Loucy (cell line): ENCODE results near the gene PLEKHA6.

Experiments
- H2AFZ ChIP-seq: fragments of 200-600 bp; sonication (generic); 2 replicates; pipeline ENCODE4 v1.6.0; 2016; ENCODE audit warnings: antibody characterized with exemption, mild to moderate bottlenecking, low read length, moderate library complexity
- H3F3A ChIP-seq: fragments of 200-600 bp; 2 replicates; pipeline ENCODE4 v1.6.0; 2016; ENCODE audit warnings: antibody characterized with exemption, low read depth, mild to moderate bottlenecking
- H3K27me3 ChIP-seq: fragments of 200-600 bp; sonication (generic); 2 replicates; pipeline ENCODE4 v1.6.1; 2014; ENCODE audit warnings: low read length, mild to moderate bottlenecking; ENCODE audit not compliant: insufficient read depth, poor library complexity, severe bottlenecking
- H3K36me3 ChIP-seq: fragments of 200-600 bp; sonication (generic); 2 replicates; pipeline ENCODE4 v1.6.1; 2016; ENCODE audit warnings: low read length; ENCODE audit not compliant: insufficient read depth
- H3K4me1 ChIP-seq: fragments of 200-600 bp; sonication (generic); 2 replicates; pipeline ENCODE4 v1.5.1; 2014; ENCODE audit warnings: low read length, mild to moderate bottlenecking; ENCODE audit not compliant: insufficient read depth, poor library complexity, severe bottlenecking
- H3K4me2 ChIP-seq: fragments of 200-600 bp; sonication (generic); 2 replicates; pipeline ENCODE4 v1.6.0; 2014; ENCODE audit warnings: antibody characterized with exemption, low read length, low read depth, mild to moderate bottlenecking; ENCODE audit not compliant: poor library complexity, severe bottlenecking
- H3K4me3 ChIP-seq: fragments of 200-600 bp; sonication (generic); 2 replicates; pipeline ENCODE4 v1.5.1; 2014; ENCODE audit warnings: low read length, mild to moderate bottlenecking, mixed read lengths; ENCODE audit not compliant: poor library complexity, severe bottlenecking
- H3K79me2 ChIP-seq: fragments of 200-600 bp; sonication (generic); 2 replicates; pipeline ENCODE4 v1.6.1; 2014; ENCODE audit warnings: low read length; ENCODE audit not compliant: insufficient read depth
- H3K9ac ChIP-seq: fragments of 200-600 bp; sonication (generic); 2 replicates; pipeline ENCODE4 v1.6.0; 2014; ENCODE audit warnings: mild to moderate bottlenecking, low read depth, low read length, moderate library complexity; ENCODE audit not compliant: poor library complexity, severe bottlenecking
- H3K9me2 ChIP-seq: fragments of 200-600 bp; sonication (generic); replicated peaks from 2 replicates; pipeline ENCODE4 v1.6.1; 2016; ENCODE audit warnings: low read depth, low read length, mixed read lengths
- H3K9me3 ChIP-seq: fragments of 200-600 bp; sonication (generic); 2 replicates; pipeline ENCODE4 v1.6.1; 2014; ENCODE audit warnings: mild to moderate bottlenecking, antibody characterized with exemption, low read length, low read depth; ENCODE audit not compliant: insufficient read depth
- H4K20me1 ChIP-seq: fragments of 200-600 bp; sonication (generic); 2 replicates; pipeline ENCODE4 v1.6.0; 2014; ENCODE audit warnings: antibody characterized with exemption, low read length, mild to moderate bottlenecking; ENCODE audit not compliant: insufficient read depth, poor library complexity, severe bottlenecking
- EZH2phosphoT487 ChIP-seq: fragments of 200-600 bp; IDR thresholded peaks from 2 replicates; pipeline ENCODE4 v1.6.1; 2018; ENCODE audit warnings: antibody characterized with exemption, mild to moderate bottlenecking, moderate library complexity, borderline replicate concordance
- TF ChIP-seq, protein P1 (sequence below): fragments of 200-600 bp; sonication (generic); conservative IDR thresholded peaks from 2 replicates; pipeline ENCODE4 v1.5.1; 2014; ENCODE audit warnings: mild to moderate bottlenecking, antibody characterized with exemption, low read length

PLEKHA6 gene

DNA sequence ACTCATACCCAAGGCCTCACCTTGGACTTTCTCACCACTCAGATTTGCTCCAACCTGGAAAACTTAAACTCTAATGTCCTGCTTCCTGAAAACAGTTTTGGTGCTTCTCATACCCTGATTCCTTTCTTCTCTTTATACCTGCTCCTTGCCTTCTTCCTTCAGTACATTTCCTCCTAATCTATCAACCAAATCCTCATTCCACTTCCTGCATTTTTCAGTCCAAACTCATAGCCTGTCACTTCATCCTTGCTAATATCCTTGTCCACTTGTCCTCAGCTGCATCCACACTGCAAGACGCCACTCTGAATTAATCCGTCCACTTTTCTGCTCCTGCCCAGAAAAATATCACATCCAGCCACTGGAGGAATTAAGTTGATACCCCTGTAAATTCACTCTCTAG, 26.0 kb upstream of the PLEKHA6 start:
- peaks cover 6% of the 10 kb centered on the region for H3K4me1 ChIP-seq
- no peaks in the 10 kb centered on the region for H3K36me3 ChIP-seq
- no peak overlapping the region for H2AFZ ChIP-seq
- no peaks in the 10 kb centered on the region for H3K79me2 ChIP-seq
- H3K27me3 ChIP-seq = no peaks in the 10 kb centered on the region
- no peak overlapping the region for H3K9ac ChIP-seq
- no peak overlapping the region for H3K4me2 ChIP-seq
- TF ChIP-seq, protein P1, sequence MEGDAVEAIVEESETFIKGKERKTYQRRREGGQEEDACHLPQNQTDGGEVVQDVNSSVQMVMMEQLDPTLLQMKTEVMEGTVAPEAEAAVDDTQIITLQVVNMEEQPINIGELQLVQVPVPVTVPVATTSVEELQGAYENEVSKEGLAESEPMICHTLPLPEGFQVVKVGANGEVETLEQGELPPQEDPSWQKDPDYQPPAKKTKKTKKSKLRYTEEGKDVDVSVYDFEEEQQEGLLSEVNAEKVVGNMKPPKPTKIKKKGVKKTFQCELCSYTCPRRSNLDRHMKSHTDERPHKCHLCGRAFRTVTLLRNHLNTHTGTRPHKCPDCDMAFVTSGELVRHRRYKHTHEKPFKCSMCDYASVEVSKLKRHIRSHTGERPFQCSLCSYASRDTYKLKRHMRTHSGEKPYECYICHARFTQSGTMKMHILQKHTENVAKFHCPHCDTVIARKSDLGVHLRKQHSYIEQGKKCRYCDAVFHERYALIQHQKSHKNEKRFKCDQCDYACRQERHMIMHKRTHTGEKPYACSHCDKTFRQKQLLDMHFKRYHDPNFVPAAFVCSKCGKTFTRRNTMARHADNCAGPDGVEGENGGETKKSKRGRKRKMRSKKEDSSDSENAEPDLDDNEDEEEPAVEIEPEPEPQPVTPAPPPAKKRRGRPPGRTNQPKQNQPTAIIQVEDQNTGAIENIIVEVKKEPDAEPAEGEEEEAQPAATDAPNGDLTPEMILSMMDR = no peak
- no peak for TF ChIP-seq EZH2phosphoT487
- H3K4me3 ChIP-seq = no peak overlapping the region
- H4K20me1 ChIP-seq = no peaks in the 10 kb centered on the region
- no peaks in the 10 kb centered on the region for H3F3A ChIP-seq
- no peaks in the 10 kb centered on the region for H3K9me2 ChIP-seq
- no peaks in the 10 kb centered on the region for H3K9me3 ChIP-seq

DNA sequence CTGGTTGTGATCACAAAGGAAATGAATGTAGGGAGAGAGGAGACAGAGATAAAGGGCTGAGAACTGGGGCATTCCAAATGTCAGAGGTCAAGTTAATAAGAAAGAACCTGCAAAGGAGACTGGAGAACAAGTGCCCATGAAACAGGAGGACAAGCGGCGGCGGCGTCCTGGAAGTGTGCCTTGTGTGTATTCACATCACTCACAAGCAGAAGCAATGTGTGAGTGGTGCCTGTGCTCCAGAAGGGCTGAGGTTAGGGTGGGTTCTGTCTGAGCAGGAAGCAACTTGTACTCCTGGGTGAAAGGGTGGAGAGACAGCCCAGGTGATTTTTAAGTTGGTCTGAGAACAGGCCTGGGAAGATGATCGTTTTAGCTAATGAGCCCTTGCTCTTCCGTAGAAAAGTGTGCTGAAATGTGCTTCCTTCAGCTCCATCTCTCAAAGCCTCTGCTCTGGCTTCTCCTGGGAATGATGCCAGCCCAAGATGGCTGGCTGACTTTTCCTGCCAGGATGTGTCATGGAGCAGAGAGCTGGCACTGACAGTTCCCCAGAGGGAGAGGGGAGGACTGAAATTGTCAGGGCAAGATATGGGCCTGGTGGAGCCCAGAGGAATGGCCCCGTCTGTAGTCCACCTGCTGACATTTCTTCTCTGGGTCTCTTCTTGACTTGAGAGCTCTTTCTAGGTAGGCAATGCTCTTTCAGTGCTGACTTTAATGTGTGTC, 25.1 kb upstream of the PLEKHA6 start:
- Histone ChIP-seq H3K27me3 (no peaks in the 10 kb centered on the region), H3F3A (no peaks in the 10 kb centered on the region), H3K9ac (no peak overlapping the region), H3K79me2 (no peaks in the 10 kb centered on the region), H3K4me2 (no peak overlapping the region), H3K4me3 (no peak overlapping the region), H3K9me2 (no peaks in the 10 kb centered on the region), H3K9me3 (no peaks in the 10 kb centered on the region), H4K20me1 (no peaks in the 10 kb centered on the region), H3K4me1 (peaks cover 4% of the 10 kb centered on the region), H3K36me3 (no peaks in the 10 kb centered on the region), H2AFZ (no peak overlapping the region)
- no peak for TF ChIP-seq EZH2phosphoT487
- TF ChIP-seq, protein P1 = no peak

DNA sequence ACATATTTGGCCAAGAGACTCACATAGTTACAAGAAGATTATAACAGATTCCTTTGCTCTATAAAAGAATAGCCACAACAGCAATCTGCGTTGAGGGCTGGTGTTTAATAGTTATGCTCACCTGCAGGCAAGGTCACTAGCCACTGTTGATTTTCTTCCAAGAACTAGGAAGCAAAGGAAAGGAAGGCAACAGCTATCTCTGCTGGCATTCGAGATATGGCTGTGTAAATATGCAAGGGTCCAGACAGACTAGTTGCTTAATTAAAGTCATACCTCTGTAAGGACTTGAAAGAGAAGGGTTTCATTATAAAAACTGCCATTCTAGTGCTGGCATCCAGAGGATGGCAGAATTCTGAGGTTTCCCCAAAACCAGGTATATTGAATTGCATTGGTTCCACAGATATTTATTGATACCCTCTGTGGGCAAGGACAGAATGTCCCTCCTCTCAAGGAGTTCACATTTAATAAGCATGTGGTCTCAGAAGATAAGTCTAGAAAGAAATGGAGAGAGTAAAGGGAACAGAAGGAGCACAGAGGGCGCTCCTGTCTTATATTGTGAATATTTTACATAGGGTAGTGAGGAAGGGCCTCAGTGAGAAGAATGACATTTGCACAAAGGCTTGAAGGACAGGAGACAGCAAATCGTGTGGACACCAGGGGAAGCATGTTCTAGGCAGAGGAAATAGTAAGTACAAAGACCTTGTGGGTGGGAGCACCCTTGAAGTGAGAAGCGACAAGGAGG, 23.6 kb upstream of the PLEKHA6 start:
- H3K27me3 ChIP-seq = peaks cover 2% of the 10 kb centered on the region
- H3K9me2 ChIP-seq = no peaks in the 10 kb centered on the region
- H3K79me2 ChIP-seq = no peaks in the 10 kb centered on the region
- H3K9me3 ChIP-seq = no peaks in the 10 kb centered on the region
- no peaks in the 10 kb centered on the region for H4K20me1 ChIP-seq
- H3K4me2 ChIP-seq = no peak overlapping the region
- H3K36me3 ChIP-seq = no peaks in the 10 kb centered on the region
- no peak overlapping the region for H3K9ac ChIP-seq
- H3K4me1 ChIP-seq = peaks cover 5% of the 10 kb centered on the region
- H2AFZ ChIP-seq = no peak overlapping the region
- H3K4me3 ChIP-seq = no peak overlapping the region
- H3F3A ChIP-seq = no peaks in the 10 kb centered on the region
- TF ChIP-seq, protein P1 = peak; percentile 42
- no peak for TF ChIP-seq EZH2phosphoT487
